Activated CD4-positive, alpha-beta T cell treated with anti-CD3 and anti-CD28 coated beads, Interleukin-2, amount 50 U/mL, for 1 hour (primary cell): ENCODE results near the gene PRDM12.

ENCODE experiments used
- DNase-seq: peaks from one replicate; pipeline ENCODE4 v3.0.0-alpha.2; 2020

The PRDM12 gene

DNA sequence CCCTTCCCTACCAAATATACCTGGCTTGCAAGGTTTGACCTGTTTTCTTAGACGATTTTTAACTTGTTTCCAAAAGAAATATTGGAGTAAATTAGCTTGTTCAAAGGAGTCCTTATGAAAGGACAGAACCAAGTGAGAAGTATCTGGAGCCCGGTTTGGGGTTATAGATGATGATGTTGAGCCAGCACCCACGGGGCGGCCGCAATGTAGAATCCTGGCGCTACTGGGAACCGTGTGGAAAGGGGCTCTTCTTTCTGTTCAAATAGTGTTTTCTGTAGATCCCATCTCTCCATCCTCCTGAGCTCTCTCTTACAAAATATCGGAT lies 28.7 kb downstream of the PRDM12 start:
- DNase-seq: no peak

DNA sequence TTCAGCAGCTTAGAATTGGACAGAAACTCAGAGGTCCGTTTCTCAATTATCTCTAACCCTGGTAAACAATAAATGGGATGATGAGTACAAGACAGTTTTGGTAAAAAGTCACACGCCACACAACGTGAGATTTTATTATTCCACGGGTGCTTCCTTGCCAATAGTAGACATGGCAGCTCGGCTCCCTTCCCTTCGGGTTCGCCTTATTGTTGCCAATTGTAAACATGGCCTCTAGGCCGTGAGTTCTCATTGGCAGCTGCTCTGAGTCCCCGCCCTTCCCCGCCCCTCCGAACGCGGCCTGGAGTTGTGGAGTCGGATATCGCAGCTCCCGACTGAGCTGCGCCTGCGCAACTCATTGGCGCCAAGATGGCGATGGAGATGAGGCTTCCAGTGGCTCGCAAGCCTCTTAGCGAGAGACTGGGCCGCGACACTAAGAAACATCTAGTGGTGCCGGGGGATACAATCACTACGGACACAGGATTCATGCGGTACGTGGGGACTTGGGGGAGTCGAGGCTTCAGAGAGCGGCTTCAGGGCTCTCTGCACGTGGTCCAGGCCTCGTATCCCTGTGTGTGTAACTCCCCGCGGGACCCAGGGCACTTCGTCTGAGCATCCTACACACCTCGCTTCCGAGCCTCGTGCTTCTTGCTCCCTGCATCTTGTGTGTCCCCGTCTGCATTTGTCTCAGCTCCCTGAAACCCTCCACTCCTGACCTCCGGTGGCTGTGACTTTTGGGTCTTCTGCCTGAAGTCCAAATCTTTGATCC lies 29.2 kb downstream of the PRDM12 start, which contains the start of gene EXOSC2:
Gene EXOSC2, plus strand, starts transcription at position 355 of the 766 bp plus-strand sequence. Its CDS starts 12 bp downstream, at position 367.
- peak; percentile 97 for DNase-seq

DNA sequence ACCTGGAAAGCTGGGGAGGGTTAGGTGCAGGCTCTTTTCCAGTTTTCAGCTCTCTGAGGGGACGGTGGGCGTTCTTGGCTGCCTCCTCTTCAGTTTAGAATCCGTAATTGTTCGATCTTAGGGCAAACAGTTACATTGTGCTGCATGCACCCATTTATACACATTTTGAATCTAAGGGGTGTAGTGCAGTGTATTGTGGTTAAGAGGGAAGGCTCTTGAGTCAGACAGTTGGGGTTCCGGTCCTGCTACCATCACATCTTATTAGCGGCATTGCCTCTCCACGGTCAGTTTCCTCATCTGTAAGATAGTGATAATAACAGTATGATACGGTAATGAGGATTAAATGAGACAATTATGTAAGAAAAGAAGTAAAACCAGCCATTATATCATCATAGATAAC lies 29.8 kb downstream of the PRDM12 start:
- no peak for DNase-seq

DNA sequence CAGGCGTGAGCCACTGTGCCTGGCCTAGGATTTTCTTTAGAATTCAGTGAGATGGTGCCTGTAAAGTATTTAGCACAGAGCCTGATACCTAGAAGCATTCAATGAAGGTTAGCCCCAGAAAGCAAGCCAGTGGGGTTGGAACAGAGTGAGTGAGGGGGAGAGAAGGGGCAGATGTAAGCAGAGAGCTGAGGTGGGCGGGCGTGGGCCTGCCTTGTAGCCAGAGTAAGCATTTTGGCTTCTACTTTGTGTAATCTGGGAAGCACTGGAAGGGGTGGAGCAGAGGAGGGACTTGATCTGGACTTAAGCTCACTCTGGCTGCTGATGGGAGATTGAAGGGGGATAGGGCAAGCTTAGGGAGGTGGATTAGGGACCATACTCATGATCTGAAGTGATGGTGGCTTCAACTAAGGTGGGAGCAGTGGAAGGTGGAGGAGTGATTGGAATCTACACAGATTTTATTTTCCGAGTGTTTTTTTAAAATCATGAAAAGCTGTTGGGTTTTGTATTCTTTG lies 31.8 kb downstream of the PRDM12 start:
- no peak for DNase-seq

DNA sequence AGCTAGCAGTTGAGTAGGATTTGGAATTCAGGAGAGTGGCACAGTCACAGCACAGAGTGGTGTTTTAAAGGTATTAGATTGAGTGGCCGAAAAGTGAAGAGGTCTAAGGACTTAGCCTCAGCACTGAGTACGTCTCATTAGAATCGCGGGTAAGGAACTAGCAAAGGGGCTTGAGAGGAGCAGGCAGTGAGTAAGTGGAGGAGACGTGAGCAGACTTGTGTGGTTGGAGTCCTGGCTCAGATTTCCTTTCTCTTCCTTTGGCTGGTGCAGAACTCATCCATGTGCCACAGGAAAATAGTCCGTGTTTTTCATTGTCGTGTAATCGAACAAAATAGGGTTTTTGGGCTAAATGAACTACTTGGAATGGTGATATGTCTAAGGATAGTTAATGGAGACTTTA lies 32.6 kb downstream of the PRDM12 start:
- DNase-seq: no peak

DNA sequence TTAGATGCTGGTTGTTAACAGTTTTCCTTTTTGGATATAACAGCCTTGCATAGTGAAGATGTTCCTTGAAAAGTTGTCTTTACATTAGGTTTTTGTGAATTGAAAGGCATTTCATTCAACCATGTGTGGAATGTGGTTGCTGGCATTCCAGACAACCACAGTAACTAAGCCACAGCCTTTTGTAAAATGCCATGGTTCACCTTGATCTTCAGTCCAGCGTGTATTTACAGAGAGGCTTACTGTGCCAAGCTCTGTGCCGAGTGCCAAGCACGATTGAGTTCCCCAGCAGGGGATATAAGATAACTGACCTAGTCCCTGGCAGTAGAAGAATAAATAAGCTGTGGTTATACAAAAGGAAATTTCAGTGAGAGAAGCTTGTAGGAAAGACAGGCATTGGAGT lies 34.1 kb downstream of the PRDM12 start:
- DNase-seq: no peak

DNA sequence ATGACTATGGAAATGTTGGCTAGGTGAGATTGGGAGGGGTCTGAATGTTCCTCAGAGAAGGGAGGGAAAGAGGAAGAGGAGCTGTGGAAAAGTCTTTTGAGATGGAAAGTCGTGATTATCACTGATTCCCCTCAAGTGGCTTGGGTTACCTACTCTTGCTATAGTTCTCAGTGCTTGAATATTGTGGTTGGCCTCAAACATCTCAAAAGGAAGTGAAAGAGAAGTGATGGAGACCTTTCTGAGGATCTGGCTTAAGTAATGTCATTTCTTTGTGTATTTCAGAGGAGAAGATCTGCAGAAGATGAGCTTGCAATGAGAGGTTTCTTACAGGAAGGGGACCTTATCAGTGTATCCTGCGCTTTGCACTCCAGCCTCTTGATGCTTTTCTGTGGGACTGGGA lies 34.7 kb downstream of the PRDM12 start:
- DNase-seq: no peak

DNA sequence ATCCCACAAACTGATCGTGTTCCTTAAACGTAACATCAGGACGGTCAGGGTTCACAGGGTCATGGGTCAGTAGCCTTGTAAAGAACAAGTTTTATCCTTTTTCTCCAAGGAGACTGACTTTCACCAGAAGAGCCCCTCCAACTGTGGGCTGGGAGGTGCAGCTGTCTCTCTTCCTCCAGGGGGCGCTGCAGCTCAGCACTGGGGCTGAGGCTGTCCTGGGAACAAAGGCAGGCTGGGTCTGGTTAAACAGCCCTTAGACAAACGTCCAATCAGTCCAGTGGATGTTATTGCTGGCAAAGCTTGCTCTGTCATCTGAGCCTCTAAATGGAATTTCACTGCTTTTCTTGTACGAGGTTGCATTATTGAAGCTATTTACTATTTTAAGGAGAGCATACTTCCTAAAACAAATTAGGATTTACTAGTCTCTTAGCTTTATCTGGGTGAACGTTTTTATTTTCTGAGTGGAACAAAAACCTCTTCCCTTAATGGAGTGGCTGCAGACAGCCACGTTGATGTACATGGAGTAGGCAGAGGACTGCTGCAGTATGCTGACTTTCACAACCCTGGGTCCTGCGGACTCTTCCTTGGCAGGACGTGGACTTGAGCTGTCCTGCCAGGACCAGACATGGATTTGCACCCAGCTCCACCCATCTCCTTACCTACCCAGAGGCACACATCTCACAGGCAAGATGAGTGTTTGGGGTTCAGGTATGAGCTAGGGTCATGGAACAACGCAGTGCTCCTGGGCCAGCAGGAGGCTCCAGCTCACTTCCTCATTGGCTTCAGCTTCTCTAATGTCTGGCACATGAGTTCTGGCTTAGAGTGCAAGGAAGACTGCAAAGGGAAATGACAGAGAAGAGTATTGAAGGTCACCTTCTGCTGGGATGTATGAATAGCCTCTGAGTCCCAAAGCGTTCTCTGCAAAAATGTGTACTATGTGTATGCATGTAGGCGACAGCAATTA lies 36.9 kb downstream of the PRDM12 start:
- DNase-seq: peak; percentile 75

DNA sequence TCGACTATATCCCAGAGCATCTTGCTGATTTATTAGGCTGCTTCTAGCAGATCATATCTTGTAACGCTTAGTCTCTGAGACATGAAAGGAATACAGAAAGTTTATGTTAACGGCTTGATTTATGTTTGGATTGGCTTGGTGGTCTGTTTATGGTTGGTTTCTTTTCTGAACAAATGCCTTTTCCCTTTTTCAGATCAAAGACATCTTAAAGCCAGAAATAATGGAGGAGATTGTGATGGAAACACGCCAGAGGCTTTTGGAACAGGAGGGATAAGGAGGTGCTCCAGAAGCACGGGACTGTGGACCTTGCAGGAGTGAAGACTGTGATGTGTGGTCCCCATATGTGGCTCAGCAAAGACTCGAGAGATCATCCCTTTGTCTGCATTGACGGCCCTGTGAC lies 39.1 kb downstream of the PRDM12 start:
- DNase-seq: no peak

DNA sequence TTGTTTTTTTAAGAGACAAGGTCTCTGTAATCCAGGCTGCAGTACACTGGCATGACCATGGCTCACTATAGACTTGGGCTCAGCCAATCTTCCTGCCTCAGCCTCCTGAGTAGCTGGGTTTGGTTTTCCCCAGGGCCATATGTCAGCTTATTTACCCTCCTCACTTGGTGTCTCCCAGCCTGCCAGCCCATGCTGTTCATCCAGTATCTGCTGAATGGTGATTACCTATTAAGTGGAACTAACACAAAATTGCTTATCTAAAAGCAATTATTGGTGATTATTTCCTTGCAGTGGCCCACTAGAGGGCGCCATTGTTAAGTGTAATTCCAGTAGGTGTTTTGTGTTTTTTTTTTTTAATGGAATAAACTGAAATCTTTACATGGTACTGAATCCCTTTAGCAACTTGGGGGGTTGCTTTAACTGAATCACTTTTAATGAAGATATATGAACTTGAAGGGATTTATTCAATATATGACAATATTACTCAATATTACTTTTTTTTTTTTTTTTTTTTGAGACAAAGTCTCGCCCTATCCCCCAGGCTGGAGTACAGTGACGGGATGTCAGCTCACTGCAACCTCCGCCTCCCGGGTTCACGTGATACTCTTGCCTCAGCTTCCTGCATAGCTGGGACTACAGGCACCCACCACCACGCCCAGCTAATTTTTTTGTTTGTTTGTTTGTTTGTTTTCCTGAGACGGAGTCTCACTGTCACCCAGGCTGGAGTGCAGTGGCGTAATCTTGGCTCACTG lies 43.0 kb downstream of the PRDM12 start:
- peak; percentile 73 for DNase-seq

DNA sequence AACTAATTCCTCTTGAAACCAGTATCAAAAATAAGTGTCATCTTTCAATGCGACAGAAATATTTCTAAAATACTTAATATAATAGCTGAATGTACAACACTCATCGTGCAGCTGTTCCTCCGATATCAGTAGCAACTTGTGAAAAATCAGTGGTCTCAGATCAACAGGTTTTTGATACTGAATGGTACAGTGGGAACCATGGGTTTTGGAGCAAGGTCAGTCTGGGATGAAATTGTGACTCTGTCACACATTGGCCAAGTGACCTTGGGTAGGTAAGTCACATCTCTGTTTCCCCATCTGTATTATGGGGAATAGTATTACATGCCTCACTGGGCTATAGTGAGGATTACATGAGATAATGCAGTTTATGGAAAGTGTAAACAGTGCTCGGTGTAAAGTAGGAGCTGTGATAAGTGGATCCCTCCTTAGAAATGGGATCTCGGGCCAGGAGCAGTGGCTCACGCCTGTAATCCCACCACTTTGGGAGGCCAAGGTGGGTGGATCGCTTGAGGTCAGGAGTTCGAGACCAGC lies 46.5 kb downstream of the PRDM12 start:
- DNase-seq: no peak

DNA sequence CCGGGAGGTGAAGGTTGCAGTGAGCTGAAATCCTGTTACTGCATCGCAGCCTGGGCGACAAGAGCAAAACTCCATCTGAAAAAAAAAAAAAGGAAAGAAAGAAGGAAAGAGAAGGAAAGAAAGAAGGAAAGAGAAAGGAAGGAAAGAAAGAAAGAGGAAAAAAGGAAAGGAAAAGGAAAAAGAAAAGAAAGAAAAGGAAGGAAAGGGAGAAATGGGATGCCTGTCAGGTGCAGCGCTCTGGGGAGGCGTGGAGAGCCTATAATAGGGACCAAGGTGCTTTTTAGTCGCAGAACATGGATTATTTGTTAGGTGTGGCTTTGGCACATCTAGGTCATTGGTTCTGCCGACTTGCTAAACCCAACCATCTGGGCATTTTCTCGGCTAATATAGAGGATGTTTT lies 47.1 kb downstream of the PRDM12 start:
- DNase-seq: no peak

DNA sequence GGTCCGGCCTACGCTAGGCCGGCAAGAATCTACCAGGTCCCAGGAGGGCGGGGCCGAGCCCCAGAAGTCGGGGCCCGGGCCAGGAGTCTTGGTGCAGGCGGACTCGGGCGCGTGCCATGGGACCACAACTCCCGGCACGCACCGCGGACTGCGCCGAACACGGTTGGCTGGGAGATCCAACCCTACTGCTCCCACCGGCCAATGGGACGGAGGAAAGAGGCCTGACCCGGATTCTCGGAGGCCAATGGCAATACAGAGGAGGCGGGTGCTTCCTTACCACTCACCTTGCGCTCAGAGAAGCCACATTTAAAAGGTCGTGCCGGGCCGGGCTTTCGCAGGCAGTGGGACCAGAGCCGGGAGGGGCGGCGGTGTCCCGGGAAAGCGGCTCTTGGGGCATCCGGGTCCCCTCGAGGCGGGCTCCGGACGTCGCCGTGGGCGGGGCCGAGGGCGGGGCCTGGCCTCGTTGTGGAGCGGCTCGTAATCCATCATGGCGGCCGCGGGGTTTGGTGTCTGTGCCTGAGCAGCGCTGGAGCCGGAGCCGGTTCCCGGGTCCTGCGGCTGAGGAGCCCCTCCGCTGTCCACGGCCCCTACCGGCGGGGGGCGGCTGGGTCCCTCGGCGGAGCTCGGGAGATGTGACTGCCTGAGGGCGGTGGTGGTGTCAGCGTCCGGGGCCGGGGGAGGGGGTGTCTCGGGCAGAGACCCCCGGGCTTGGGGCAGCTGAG lies 48.3 kb downstream of the PRDM12 start:
- DNase-seq: peak; percentile 92

DNA sequence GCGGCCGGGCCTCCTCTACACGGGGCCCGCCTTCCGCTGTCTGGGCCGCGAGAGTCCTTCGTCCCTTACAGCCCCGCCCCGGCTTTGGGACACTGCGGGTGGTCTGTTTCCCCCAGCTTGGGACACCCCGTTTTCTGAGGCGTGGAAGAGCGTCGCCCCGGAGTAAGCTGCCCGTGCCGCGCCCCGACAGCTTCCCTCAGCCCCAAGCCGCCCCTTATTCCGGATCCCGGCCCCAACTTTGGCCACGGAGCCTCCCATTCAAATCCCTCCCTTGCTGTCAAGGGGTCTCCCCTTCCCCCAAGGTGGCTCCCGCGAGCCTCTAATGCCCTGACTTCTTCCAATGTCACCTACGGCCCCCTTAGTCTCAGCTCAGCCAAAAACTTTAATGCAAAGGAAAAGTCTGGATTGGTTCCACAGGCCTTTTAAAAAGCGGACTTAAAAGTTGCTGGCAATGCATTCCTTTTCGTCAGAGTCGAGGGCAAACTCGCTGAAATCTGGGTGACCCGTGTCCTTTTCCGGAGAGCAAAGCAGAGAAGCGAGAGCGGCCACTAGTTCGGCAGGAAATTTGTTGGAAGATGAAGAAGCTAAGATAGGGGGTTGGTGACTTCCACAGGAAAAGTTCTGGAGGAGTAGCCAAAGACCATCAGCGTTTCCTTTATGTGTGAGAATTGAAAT lies 49.0 kb downstream of the PRDM12 start:
- DNase-seq: no peak

DNA sequence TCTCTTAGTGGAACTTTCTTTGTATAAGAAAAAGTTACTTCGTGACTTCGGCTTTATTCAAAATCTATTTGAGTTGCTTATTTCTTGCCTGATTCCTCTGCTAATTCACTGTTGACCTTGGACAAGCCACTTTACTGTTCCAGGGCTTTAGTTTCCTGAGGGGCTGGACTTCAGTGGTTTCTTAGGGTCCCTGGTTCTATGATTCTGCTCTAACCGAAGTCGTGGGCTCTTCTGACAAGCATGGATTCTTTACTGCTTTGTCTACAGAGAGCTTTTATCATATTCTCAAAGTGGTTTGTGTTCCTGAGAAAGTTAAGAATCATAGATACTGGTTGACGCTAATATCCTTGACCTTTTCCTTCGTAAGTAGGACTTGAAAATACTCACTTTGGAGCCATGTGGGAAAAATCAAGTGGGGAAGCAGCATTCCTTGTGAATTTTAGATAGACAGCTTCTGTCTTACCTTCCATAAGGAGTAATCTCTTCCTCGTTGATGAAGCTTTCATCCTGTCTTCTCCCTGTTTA lies 50.3 kb downstream of the PRDM12 start:
- DNase-seq: no peak

DNA sequence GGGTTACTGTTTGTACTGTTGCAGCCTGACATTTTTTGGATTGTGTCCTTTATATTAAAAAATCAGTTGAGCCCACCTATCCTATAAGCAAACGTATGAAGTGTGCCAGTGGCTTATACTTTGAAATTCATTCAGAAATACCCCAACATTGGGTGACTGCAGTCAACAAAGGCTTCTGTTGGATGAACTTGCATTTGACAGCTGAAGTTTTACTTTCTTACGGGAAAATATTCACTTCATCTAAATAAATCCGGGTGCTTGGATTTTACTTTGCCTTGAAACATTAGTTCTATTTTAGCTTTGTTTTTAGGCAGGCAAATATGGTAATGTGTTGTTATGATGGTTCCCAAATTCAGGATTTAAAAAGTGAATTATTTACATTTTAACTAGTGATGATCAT lies 50.9 kb downstream of the PRDM12 start:
- DNase-seq: no peak

DNA sequence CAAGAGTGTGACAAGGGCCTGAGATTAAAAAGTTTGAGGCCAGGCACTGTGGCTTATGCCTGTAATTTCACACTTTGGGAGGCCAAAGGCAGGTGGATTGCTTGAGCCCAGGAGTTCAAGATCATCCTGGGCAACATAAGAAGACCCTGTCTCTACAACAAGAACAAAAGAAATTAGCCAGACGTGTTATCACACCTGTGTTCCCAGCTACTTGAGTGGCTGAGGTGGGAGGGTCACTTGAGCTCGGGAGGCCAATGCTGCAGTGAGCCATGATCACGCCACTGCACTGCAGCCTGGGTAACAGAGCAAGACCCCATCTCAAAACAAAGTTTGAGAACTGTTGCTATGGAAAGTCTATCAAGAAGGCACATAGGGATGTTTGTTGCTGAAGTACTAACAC lies 54.2 kb downstream of the PRDM12 start:
- no peak for DNase-seq

DNA sequence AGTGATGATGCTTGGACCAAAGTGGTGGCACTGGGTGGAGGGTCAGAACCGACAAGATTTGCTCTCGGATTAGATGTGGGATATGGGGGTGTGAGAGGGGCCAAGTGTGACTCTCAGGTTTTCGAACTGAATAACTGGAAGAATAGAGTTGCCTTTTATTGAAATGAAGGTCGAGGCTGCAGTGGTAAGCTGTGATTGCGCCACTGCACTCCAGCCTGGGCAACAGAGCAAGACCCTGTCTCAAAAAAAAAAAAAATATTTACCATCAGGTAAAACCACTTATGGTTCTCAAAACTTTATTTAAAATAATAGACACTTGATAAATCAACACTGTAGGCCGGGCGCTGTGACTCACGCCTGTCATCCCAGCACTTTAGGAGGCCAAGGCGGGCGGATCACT lies 56.4 kb downstream of the PRDM12 start:
- DNase-seq: no peak

DNA sequence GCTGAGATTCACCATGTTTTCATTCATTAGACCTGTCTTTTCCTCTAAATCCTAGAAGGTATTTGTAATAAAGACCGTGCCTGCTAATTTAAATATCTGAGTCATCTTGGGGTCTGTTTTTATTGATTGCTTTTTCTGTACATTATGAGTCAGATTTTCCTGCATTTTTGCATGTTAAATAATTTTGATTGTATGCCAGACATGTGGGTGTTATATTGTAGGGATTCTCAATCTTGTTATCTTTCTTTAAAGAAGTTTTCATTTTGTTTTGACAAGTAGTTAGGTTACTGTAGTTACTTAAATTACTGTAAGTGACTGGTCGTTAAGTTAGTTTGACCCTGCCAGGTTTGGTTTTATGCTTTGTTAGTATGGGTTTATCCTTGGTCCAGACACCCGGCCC lies 64.3 kb downstream of the PRDM12 start:
- no peak for DNase-seq

DNA sequence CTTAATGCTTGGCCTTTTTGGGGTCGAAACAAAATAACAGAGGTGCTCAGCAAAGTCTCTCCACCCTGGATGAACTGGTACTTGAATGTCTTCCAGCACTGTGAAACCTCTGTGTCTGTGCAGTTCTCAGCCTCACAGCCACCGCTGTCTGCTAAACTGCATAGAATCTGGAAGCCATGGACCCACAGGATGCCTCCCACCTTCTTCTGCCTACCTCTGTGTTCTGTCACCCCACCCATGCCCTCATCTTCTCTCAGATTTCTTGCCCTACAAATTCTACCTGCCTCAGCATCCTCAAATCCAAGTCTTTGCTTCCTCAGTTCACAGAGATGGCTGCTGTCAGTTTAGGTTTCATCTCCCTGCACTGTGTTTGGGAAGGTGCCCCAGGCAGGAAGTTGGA lies 64.8 kb downstream of the PRDM12 start:
- no peak for DNase-seq

DNA sequence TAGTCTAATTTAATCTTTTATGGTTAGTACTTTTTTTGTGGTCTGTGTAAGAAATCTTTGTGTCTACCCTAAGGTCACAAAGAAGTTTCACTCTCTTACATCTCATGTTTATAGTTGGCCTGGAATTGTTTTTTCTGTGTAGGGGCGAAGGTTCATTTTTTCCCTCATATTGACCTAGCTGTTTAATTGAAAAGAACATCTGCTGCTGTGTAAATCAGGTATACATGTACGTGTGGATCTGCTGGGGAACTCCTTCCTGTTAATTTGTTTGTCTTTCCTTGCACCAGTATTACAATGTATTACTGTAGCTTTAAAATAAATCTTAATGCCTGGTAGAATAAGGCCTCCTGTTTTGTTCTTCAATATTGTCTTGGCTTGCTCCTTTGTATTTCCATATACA lies 67.0 kb downstream of the PRDM12 start:
- DNase-seq: no peak
